Kidney epithelial cell (primary cell): ENCODE results near the gene PALLD. TPM values are rescaled to one million over a fixed set of nuclear protein-coding genes. Genes with fewer than 3 reads are reported as not detected.

Source experiments
- DNase-seq: peaks from one replicate; pipeline ENCODE4 v3.0.0-alpha.2; 2010; ENCODE audit warnings: low read depth
- H3K27me3 ChIP-seq: 2 replicates; pipeline ENCODE4 v1.6.0; 2011; ENCODE audit warnings: low read length; ENCODE audit not compliant: control insufficient read depth, insufficient read depth
- H3K36me3 ChIP-seq: 2 replicates; pipeline ENCODE4 v1.5.1; 2011; ENCODE audit warnings: low read length; ENCODE audit not compliant: control insufficient read depth, insufficient read depth
- H3K4me3 ChIP-seq: 2 replicates; pipeline ENCODE4 v1.5.1; 2011; ENCODE audit warnings: low read depth, mild to moderate bottlenecking, control low read depth, low read length
- total RNA-seq: library from RNA; depleted of rRNA; stranded (reverse); fragments of >200 nt; gene quantifications from 2 replicates; pipeline ENCODE4 v1.2.3, GENCODE V29; 2015
- TF ChIP-seq, protein P1 (sequence below): IDR thresholded peaks from 2 replicates; pipeline ENCODE4 v1.5.1; 2011; ENCODE audit warnings: mild to moderate bottlenecking, moderate library complexity, low read length, control low read depth, inconsistent platforms; ENCODE audit not compliant: insufficient read depth, poor library complexity, severe bottlenecking

The PALLD gene
- total RNA-seq, 1 donor from 2014 or later: 77.4 TPM

DNA sequence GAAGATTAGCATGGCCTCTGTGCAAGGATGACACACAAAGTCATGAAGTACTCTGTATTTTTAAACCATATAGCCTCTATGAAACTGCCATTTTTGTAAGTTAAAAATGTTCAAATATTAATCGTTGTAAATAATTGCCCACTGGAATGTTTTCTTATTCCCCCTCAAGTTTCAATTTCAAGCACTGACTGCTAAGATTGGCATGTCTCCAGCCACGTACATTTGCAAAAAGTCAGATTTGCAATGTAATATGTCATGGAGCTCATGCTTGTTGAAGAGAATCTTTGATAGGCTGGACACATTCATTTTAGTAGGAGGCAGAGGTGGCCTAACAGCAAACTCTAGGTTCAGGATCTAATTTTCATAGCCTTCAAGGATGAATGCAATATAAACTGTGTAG, 388.5 kb downstream of the PALLD start:
- DNase-seq: no peak
- Histone ChIP-seq H3K4me3 (no peak overlapping the region), H3K27me3 (no peaks in the 10 kb centered on the region), H3K36me3 (no peaks in the 10 kb centered on the region)
- TF ChIP-seq, protein P1, sequence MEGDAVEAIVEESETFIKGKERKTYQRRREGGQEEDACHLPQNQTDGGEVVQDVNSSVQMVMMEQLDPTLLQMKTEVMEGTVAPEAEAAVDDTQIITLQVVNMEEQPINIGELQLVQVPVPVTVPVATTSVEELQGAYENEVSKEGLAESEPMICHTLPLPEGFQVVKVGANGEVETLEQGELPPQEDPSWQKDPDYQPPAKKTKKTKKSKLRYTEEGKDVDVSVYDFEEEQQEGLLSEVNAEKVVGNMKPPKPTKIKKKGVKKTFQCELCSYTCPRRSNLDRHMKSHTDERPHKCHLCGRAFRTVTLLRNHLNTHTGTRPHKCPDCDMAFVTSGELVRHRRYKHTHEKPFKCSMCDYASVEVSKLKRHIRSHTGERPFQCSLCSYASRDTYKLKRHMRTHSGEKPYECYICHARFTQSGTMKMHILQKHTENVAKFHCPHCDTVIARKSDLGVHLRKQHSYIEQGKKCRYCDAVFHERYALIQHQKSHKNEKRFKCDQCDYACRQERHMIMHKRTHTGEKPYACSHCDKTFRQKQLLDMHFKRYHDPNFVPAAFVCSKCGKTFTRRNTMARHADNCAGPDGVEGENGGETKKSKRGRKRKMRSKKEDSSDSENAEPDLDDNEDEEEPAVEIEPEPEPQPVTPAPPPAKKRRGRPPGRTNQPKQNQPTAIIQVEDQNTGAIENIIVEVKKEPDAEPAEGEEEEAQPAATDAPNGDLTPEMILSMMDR: no peak

DNA sequence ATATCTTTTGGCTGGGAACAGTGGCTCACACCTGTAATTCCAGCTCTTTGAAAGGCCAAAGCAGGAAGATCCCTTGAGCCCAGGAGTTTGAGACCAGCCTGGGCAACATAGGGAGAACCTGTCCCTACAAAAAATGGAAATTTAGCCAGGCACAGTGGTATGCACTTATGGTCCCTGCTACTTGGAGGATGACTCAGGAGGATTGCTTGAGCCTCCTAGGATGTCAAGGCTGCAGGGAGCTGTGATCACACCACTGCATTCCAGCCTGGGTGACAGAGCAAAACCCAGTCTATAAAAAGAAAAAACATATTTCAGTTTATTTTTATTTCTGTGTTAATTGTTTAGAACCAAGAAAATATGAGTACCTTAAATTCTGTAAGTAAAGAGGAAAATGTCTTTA, 389.5 kb downstream of the PALLD start:
- DNase-seq: no peak
- H3K27me3 ChIP-seq: no peaks in the 10 kb centered on the region
- TF ChIP-seq, protein P1: no peak
- no peak overlapping the region for H3K4me3 ChIP-seq
- no peaks in the 10 kb centered on the region for H3K36me3 ChIP-seq

- Histone ChIP-seq H3K4me3 (no peak overlapping the region), H3K36me3 (no peaks in the 10 kb centered on the region), H3K27me3 (no peaks in the 10 kb centered on the region)
- DNase-seq: no peak
- TF ChIP-seq, protein P1: no peak
Observed at GRCh38 chr4:168887809-168888208, 391.0 kb downstream of the PALLD start.

DNA sequence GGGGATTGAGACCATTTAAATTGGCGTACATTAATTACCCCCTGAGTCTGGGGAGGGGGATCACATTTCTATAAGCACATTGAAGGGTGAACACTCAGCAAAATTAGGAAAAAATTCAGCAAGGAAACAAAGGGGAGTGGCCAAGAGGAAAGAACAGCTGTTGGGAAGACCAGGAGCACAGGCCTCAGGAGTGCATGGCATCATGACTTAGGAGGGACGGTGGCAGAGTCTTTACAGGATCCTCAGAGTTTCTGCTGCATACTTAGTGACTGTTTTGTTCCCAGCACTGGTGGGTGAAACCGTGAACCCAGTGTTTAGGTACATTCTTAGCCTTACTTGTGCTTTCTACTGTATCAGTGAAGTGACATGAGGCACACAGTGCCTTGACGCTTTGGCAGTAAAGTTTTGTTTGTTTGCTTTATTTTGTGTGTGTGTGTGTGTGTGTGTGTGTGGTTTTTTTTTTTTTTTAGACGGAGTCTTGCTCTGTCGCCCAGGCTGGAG, 391.9 kb downstream of the PALLD start:
- no peak for DNase-seq
- Histone ChIP-seq H3K36me3 (no peaks in the 10 kb centered on the region), H3K4me3 (no peak overlapping the region), H3K27me3 (no peaks in the 10 kb centered on the region)
- TF ChIP-seq, protein P1: no peak

GRCh38 chr4:168891086-168891485, 394.2 kb downstream of the PALLD start:
- no peak overlapping the region for H3K4me3 ChIP-seq
- no peaks in the 10 kb centered on the region for H3K27me3 ChIP-seq
- DNase-seq: no peak
- TF ChIP-seq, protein P1: no peak
- no peaks in the 10 kb centered on the region for H3K36me3 ChIP-seq

DNA sequence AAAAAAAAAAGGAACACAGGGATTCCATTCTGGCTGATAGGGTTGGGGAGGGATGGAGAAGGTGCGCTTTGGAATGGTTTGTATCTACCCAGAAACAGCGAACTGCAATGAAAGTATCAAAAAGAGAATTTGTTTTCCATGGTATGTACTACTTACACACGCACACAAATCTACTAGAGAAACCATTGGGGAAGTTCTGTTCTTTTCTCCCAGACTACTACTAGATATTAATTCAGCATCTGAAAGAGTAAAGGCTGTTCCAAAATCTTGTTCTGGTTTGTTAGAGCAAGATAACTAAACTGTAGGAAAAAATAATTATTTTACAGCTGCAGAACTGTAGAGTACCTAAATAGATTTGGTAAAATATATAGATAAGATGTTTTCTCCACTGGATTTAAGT, 394.8 kb downstream of the PALLD start:
- TF ChIP-seq, protein P1: no peak
- no peaks in the 10 kb centered on the region for H3K27me3 ChIP-seq
- DNase-seq: no peak
- H3K4me3 ChIP-seq: no peak overlapping the region
- no peaks in the 10 kb centered on the region for H3K36me3 ChIP-seq
